Measurements from ENCODE around the gene B4GALT1. TPM values are rescaled to one million over a fixed set of nuclear protein-coding genes. Genes with fewer than 3 reads are reported as not detected.

The B4GALT1 gene
- total RNA-seq, 1 experiment from 2014 or later: 31.4 TPM

- TF ChIP-seq ATF3 (IDR thresholded peaks at IDR 0.05) (no peak), ELF1 (IDR thresholded peaks at IDR 0.05; ENCODE audit: borderline replicate concordance, low read depth) (no peak), EGR1 (IDR thresholded peaks at IDR 0.05; ENCODE audit: low read depth) (no peak), ZNF274 (IDR thresholded peaks at IDR 0.05; ENCODE audit: low read depth, low read length) (no peak), ZFX (IDR thresholded peaks at IDR 0.05) (no peak), SRF (IDR thresholded peaks at IDR 0.05; ENCODE audit: low read depth) (no peak), POLR2AphosphoS5 (IDR thresholded peaks at IDR 0.05; ENCODE audit: low read depth, low read length) (no peak), RAD21 (IDR thresholded peaks at IDR 0.05; ENCODE audit: low read depth) (no peak)
Measured at GRCh38 chr9:33175649-33176325, 8.7 kb upstream of the B4GALT1 start.

More at GRCh38 chr9:33175649-33176325, 8.7 kb upstream of the B4GALT1 start:
- Histone ChIP-seq H3K36me3 (ENCODE audit: control insufficient read depth in 1 of 2, insufficient read depth in 2 of 2, low read length in 2 of 2) (no peaks in the 10 kb centered on the region), H3K9me2 (ENCODE audit: insufficient read depth) (no peaks in the 10 kb centered on the region), H3K9ac (ENCODE audit: low read length) (no peak overlapping the region), H3K27me3 (ENCODE audit: insufficient read depth, low read length) (no peaks in the 10 kb centered on the region), H4K20me1 (ENCODE audit: insufficient read depth) (no peaks in the 10 kb centered on the region), H3K79me2 (ENCODE audit: insufficient read depth, low read length) (no peaks in the 10 kb centered on the region), H3K4me3 (replicated peaks in 1 of 2; ENCODE audit: low read depth in 1 of 2, low read length in 2 of 2) (no peak overlapping the region), H3K9me3 (ENCODE audit: control insufficient read depth in 1 of 2, insufficient read depth in 1 of 2, low read depth in 1 of 2, low read length in 2 of 2) (no peaks in the 10 kb centered on the region), H3K4me1 (ENCODE audit: control insufficient read depth in 1 of 2, insufficient read depth in 2 of 2, low read length in 2 of 2) (peaks cover 11 to 16% of the 10 kb centered on the region in 2 experiments; a peak in 3 of 4 replicates), H3K27ac (ENCODE audit: low read depth, low read length) (no peak overlapping the region), H2AFZ (ENCODE audit: low read depth, low read length, poor library complexity, severe bottlenecking) (no peak overlapping the region), H3K4me2 (ENCODE audit: low read length) (no peak overlapping the region)
- ATAC-seq (no peak), DNase-seq (ENCODE audit: low read depth, low spot score) (no peak)
- no TSS peak for BruUV-seq (replicated peaks)
- CTCF ChIA-PET: no interaction called here
- RAD21 ChIA-PET (ENCODE audit: low non-redundant PET in 1 of 2, low total read pairs in 2 of 2, uncharacterized antibody in 2 of 2, unreplicated experiment in 2 of 2): no interaction called here
- POLR2A ChIA-PET: no interaction called here
- intact Hi-C loops (cut with micrococcal nuclease): no loop called here

All from HCT116 (cell line).